HuH-7 (cell line): ENCODE results near the gene TTLL11.

Source experiments
- DNase-seq: peaks from one replicate; pipeline ENCODE4 v3.0.0; 2011; ENCODE audit warnings: low spot score

The TTLL11 gene

GRCh38 chr9:121880343-121880898, 212.7 kb downstream of the TTLL11 start:
- no peak for DNase-seq

- DNase-seq = no peak
Observed at GRCh38 chr9:121878271-121878822, 214.8 kb downstream of the TTLL11 start.

DNA sequence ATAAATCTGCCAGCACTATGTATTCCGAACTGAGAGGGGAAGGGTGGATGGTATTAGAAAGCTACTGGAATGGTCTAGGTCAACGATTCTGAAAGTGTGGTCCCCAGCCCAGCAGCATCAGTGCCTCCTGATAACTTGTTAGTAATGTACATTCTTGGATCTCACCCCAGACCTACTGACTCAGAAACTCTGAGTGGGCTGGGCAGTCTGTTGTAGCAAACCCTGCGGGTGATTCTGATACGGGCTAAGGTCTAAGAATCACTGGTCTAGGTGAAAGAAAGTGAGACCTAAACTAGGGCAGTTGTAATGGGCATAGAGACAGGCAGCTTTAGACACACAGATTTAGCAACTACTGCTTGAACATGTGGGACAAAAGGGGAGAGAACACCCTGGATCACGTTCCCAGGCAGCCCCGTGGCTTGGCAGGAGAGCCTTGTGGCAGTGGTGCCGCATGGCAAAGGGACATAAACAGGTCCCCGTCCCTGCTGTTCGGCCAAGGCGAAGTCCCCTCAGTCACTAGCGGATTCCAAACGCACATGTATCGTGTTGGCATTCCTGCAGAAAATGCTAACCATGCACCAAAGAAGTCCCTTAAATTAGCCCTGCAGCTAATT, 216.3 kb downstream of the TTLL11 start:
- DNase-seq = no peak

GRCh38 chr9:121876255-121876654, 216.9 kb downstream of the TTLL11 start:
- DNase-seq = no peak

GRCh38 chr9:121874524-121874923, 218.6 kb downstream of the TTLL11 start:
- DNase-seq = no peak

DNA sequence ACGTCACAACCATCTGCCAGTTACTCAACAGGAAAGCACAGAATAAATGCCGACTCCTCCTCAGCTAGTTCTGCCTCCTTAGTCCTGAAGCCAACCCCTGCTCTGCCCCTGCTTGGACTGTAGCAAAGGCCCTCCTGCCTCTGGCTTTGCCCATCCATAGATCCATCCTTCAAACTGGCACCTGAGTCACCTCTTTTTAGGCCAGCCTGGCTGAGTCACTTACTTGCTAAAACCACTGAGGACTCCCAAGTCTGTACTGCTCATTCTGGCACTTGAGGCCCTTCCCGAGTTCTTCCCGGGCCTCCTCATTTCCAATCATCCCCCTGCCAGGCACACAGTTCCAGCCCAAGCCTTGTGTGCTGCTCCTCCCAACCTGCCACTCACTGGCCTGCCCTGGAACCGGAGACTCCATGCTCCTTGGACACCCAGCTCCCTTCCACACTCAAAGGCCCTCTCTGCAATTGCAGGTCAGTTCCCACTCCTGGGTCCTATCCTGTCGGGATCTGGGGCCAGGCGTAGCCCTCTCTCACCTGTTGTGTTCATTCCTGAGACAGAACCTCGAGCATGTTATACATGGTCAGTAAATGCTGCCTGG, 221.6 kb downstream of the TTLL11 start:
- DNase-seq = no peak

- DNase-seq = no peak
Observed at GRCh38 chr9:121870271-121870670, 222.8 kb downstream of the TTLL11 start.

- no peak for DNase-seq
Observed at GRCh38 chr9:121868626-121869025, 224.5 kb downstream of the TTLL11 start.

- DNase-seq = no peak
Observed at GRCh38 chr9:121866927-121867326, 226.2 kb downstream of the TTLL11 start.

- DNase-seq = no peak
Observed at GRCh38 chr9:121865884-121866283, 227.2 kb downstream of the TTLL11 start.

DNA sequence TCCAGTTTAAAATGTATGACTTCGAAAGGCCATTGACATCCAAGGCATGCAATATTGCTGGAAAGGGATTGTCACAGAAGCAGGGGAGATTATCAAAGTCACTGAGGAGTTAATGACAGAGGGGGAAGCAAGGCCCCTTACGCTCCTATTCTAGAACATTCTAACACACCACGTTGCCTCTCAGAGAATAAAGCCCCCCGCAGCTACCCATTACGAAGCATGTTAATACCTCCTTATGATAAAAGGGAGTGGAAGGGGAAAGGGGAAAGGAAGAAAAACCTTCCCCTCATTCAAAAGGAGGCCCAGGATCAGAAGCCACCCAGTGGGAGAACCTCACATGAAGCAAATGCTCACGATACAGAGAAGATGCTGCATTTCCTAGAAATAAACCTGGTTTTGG, 228.0 kb downstream of the TTLL11 start:
- no peak for DNase-seq

DNA sequence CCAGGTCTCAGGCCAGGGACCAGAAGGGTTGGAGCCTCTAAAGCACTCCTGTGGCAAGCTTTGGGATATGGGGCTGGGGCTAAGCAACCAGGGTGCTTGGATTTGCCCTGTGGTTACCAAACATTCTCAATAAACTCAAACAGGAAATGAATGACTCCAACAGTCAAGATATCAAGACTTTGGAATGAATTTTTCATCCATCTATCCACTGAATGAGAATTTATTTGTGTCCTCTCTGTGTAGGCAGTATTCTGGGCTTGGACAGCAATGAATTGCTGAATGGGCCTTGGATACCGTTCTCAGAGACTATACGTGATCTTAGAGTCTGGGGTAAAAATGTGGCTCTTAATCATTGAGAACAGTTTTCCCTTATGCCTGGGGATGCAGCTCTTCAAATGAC, 229.2 kb downstream of the TTLL11 start:
- DNase-seq = no peak

DNA sequence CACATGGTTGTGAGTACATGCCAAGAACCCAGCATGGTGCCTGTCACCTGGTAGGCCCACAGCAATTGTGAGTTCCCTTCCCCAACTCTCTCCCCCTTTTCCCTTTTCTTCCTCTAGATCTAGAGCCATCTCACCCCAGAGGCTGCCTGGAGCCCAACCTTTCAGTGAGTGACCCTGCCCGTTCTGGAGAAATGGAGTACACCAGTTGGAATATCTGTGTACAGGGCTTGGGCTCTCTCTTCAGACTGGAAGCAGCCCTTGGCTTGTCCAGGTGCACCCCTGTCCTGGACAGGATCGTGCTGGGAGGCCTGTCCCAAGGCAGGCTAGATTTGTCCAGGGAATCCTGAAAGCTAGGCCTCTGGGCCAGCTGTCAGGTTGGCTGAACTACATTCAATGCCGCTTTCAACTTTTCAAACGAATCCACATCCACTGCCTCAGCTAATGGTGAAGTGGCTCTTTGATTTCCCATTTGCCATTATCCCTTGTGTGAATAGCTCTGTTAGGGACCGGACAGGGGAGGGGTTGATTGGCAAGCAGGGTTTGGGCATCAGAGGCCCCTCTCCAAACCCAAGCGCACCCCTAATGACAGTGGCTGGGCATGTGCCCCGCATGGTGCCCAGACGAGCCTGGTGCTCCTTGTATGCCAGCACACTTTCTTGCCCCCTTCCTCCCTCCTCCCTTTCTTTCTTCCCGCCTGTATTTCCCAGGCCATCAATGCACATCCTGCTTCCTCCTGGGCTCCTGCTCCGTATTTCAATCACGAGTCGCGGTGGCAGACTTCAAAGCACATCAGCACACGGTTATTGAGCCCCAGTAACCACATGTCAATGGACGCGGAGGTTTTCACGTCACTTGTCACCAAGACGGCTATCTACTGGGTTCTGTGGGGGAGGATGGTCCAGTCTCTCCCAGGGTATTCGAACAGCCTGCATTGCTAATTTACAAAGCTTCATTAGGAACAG, 230.5 kb downstream of the TTLL11 start:
- no peak for DNase-seq

DNA sequence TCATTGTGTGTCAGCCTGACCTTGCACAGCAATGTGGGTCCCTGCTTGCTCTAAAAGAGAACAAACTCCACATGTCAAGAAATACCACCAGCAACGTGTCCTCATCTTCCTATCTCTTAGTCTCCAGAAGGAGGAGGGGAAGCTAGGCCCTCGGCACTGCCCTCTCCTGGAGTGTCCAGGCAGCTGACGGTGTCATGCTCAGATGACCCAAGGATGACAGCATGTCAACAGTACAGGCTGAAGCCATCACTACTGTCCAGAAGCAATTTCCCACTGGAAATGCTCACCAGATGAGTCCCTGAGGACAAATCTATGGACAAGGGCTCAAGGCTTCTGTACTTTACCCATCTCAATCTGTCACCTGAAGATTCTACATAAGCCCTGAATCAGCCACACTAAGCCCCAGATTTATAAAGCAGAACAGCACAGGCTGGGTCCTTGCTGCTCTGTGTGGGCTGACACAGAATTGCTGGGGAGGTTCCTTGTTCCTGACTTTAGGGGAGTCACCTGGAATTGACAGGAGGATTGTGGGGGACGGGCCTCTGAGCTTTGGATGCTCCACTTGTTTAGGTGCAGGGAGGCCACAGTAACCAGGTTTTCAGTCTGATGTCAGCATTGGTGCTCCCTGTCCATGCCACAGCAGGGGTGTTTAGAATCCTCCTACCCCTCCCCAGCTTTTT, 231.5 kb downstream of the TTLL11 start:
- peak; percentile 72 for DNase-seq

- no peak for DNase-seq
Observed at GRCh38 chr9:121860744-121861143, 232.4 kb downstream of the TTLL11 start.

DNA sequence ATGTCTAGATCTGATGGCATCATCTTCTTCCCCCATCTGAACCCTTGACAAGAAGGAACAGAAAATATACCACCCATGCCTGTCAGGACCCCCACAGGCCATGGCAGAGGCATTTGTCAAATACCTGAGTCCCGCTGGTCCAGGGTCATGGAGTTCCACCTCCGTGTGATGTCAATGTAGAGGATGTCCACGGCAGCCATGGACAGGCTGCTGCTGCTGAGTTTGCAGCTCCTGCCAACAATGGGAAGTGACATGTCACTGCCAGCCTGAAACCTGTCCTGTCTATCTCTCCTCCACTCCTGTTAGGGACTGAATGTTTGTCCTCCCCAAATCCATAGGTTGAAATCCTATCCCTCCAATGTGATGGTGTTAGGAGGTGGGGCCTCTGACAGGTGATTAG, 232.9 kb downstream of the TTLL11 start:
- DNase-seq = no peak

DNA sequence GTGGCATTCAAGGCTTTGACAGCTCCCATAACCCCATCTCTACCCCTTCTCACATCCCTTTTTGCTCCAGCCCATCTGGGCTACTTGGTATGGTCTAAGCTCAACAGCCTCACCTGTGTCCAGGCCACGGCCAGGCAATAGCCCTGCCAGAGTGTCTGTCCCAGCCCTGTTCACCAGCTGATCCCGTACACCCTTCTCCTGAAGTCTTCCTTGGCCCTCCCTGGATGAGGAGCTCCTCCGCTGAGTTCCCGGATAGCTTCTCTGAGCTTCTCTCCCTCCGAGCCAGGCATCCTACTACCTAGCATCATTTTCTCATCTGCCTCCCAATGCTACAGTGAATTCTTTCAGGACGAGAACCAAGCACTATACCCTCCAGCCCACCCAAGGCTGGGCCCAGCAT, 233.5 kb downstream of the TTLL11 start:
- no peak for DNase-seq

GRCh38 chr9:121858788-121859187, 234.3 kb downstream of the TTLL11 start:
- no peak for DNase-seq

DNA sequence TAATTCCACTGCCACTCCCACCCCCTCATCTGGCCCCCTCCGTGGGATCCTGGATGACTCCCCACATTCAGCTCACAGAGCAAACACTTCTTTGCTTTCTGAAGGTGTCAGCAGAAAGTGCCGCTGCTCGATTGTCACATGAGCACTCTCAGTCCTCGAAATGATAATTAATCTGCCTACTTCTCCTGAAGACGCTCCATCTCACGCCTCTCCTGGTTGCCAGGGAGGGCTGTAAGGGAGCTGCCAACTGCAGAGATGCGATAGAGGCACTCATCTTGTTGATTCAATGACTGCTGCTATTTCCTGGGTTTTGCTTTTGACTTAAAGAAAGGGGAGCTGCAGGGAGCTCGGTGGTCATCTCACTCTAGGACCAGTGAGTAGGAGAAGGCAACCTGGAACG, 235.2 kb downstream of the TTLL11 start:
- DNase-seq = no peak

- no peak for DNase-seq
Observed at GRCh38 chr9:121855476-121855875, 237.6 kb downstream of the TTLL11 start.

GRCh38 chr9:121853617-121854395, 239.3 kb downstream of the TTLL11 start:
- DNase-seq = no peak
